HEK293 (cell line): ENCODE measurements around the gene KXD1.
A peak's percentile ranks its signal among the peaks of the same experiment; 100 is the strongest.

Source experiments
- GLI2 ChIP-seq: fragments of 450-650 bp; formaldehyde crosslinking; IDR thresholded peaks from 2 replicates; pipeline ENCODE4; 2017; ENCODE audit warnings: missing biosample characterization, missing genetic modification characterization, low read depth, borderline replicate concordance
- GLIS1 ChIP-seq: fragments of 450-650 bp; formaldehyde crosslinking; IDR thresholded peaks from 2 replicates; pipeline ENCODE4 v1.5.1; 2016; ENCODE audit warnings: missing biosample characterization, missing genetic modification characterization
- HOXD13 ChIP-seq: sonication (generic); formaldehyde crosslinking; IDR thresholded peaks from 2 replicates; pipeline ENCODE4 v1.8.0; 2022; ENCODE audit warnings: missing genetic modification reagents, borderline replicate concordance
- KLF10 ChIP-seq: fragments of 450-650 bp; IDR thresholded peaks from 2 replicates; pipeline ENCODE4 v1.5.1; 2018; ENCODE audit warnings: missing biosample characterization, mild to moderate bottlenecking, missing genetic modification characterization
- SETDB1 ChIP-seq: IDR thresholded peaks from one replicate; pipeline ENCODE4 v1.6.1; 2017; ENCODE audit warnings: mild to moderate bottlenecking, low read length, moderate library complexity, mixed read lengths; ENCODE audit not compliant: insufficient read length
- SP2 ChIP-seq: fragments of 450-650 bp; formaldehyde crosslinking; IDR thresholded peaks from 2 replicates; pipeline ENCODE4 v1.5.1; 2016; ENCODE audit warnings: missing biosample characterization, missing genetic modification characterization
- SP7 ChIP-seq: fragments of 450-650 bp; formaldehyde crosslinking; IDR thresholded peaks from 2 replicates; pipeline ENCODE4 v1.5.1; 2016; ENCODE audit warnings: missing biosample characterization, missing genetic modification characterization
- TCF7L2 ChIP-seq: IDR thresholded peaks from 2 replicates; pipeline ENCODE4 v1.6.1; 2011; ENCODE audit warnings: low read depth, mild to moderate bottlenecking, inconsistent platforms, low read length, moderate library complexity, borderline replicate concordance
- ZNF140 ChIP-seq: fragments of 450-650 bp; formaldehyde crosslinking; IDR thresholded peaks from 2 replicates; pipeline ENCODE4 v1.5.1; 2016; ENCODE audit warnings: missing biosample characterization, missing genetic modification characterization
- ZNF155 ChIP-seq: fragments of 450-650 bp; formaldehyde crosslinking; IDR thresholded peaks from 2 replicates; pipeline ENCODE4 v1.5.1; 2016; ENCODE audit warnings: missing biosample characterization, missing genetic modification characterization
- ZNF16 ChIP-seq: fragments of 450-650 bp; formaldehyde crosslinking; IDR thresholded peaks from 2 replicates; pipeline ENCODE4 v1.5.1; 2016; ENCODE audit warnings: low read depth, missing biosample characterization, missing genetic modification characterization
- ZNF184 ChIP-seq: fragments of 450-650 bp; IDR thresholded peaks from 2 replicates; pipeline ENCODE4 v1.5.1; 2018; ENCODE audit warnings: missing biosample characterization, mild to moderate bottlenecking, missing genetic modification characterization
- ZNF221 ChIP-seq: fragments of 450-650 bp; formaldehyde crosslinking; IDR thresholded peaks from 2 replicates; pipeline ENCODE4 v1.5.1; 2017; ENCODE audit warnings: missing biosample characterization, missing genetic modification characterization, borderline replicate concordance
- ZNF274 ChIP-seq, 2 experiments: fragments of 200-500 bp in 1 of 2; fragments of 450-650 bp in 1 of 2; sonication (Bioruptor generic) in 1 of 2; formaldehyde crosslinking in 1 of 2; IDR thresholded peaks; 2 replicates each; pipeline versions ENCODE4 v1.5.1 to v1.6.1; 2014 to 2016; ENCODE audit warnings: borderline replicate concordance in 1 of 2, inconsistent platforms in 1 of 2, low read length in 1 of 2, missing biosample characterization in 1 of 2, missing genetic modification characterization in 1 of 2
- ZNF366 ChIP-seq: fragments of 450-650 bp; formaldehyde crosslinking; conservative IDR thresholded peaks from 2 replicates; pipeline ENCODE4 v1.5.1; 2016; ENCODE audit warnings: missing biosample characterization, missing genetic modification characterization
- ZNF514 ChIP-seq: fragments of 450-650 bp; formaldehyde crosslinking; IDR thresholded peaks from 2 replicates; pipeline ENCODE4 v1.5.1; 2016; ENCODE audit warnings: missing biosample characterization, missing genetic modification characterization
- ZNF530 ChIP-seq: fragments of 450-650 bp; formaldehyde crosslinking; IDR thresholded peaks from 2 replicates; pipeline ENCODE4 v1.5.1; 2016; ENCODE audit warnings: low read depth, missing biosample characterization, missing genetic modification characterization
- ZNF560 ChIP-seq: fragments of 450-650 bp; formaldehyde crosslinking; IDR thresholded peaks from 2 replicates; pipeline ENCODE4 v1.5.1; 2017; ENCODE audit warnings: missing biosample characterization, missing genetic modification characterization, borderline replicate concordance
- TF ChIP-seq, protein P1 (sequence below): fragments of 450-650 bp; formaldehyde crosslinking; optimal IDR thresholded peaks from 2 replicates; pipeline ENCODE3; 2016; ENCODE audit warnings: missing biosample characterization, mild to moderate bottlenecking, missing genetic modification characterization
- TF ChIP-seq, protein P2 (sequence below): fragments of 450-650 bp; formaldehyde crosslinking; IDR thresholded peaks from 2 replicates; pipeline ENCODE4 v1.5.1; 2016; ENCODE audit warnings: missing biosample characterization, missing genetic modification characterization
- TF ChIP-seq, protein P3 (sequence below): fragments of 450-650 bp; formaldehyde crosslinking; IDR thresholded peaks from 2 replicates; pipeline ENCODE4 v1.5.1; 2016; ENCODE audit warnings: missing biosample characterization, missing genetic modification characterization
- TF ChIP-seq, protein P4 (sequence below): fragments of 450-650 bp; formaldehyde crosslinking; IDR thresholded peaks from 2 replicates; pipeline ENCODE4 v1.5.1; 2016; ENCODE audit warnings: missing biosample characterization, missing genetic modification characterization
- TF ChIP-seq, protein P5 (sequence below): fragments of 450-650 bp; formaldehyde crosslinking; IDR thresholded peaks from 2 replicates; pipeline ENCODE4 v1.5.1; 2016; ENCODE audit warnings: missing biosample characterization, missing genetic modification characterization, borderline replicate concordance
- TF ChIP-seq, protein P6 (sequence below): fragments of 450-650 bp; formaldehyde crosslinking; IDR thresholded peaks from 2 replicates; pipeline ENCODE4 v1.5.0; 2017; ENCODE audit warnings: missing biosample characterization, missing genetic modification characterization, borderline replicate concordance

KXD1 gene

DNA sequence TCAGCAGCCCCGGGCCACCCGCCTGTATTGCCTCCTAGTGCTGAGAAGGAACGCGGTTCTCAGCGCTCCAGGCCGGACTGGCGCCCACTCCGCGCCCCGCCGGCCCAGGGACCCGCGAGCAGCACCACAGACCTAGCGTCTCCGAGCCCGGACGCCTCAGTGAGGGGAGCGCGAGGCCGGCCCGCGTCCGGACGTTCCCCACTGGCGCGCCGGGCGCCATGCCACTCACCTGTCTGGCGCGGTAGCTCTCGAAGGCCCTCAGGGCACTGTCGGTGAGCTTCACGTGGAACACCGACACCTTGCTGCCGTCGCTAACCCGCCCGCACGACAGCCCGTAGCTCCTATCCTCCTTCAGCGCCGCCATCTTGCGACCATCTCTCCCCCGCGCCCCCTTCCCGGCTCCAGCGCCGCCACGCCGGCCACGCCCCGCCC is 36.0 kb upstream of the KXD1 start, which contains the start of gene ELL (continued):
- TF ChIP-seq ZNF140 = no peak
- no peak for TF ChIP-seq SETDB1
- TF ChIP-seq, protein P1, sequence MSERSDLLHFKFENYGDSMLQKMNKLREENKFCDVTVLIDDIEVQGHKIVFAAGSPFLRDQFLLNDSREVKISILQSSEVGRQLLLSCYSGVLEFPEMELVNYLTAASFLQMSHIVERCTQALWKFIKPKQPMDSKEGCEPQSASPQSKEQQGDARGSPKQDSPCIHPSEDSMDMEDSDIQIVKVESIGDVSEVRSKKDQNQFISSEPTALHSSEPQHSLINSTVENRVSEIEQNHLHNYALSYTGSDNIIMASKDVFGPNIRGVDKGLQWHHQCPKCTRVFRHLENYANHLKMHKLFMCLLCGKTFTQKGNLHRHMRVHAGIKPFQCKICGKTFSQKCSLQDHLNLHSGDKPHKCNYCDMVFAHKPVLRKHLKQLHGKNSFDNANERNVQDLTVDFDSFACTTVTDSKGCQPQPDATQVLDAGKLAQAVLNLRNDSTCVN (tag by site-specific recombination) = peak; percentile 88
- no peak for TF ChIP-seq GLI2
- TF ChIP-seq ZNF560 (tag by site-specific recombination) = no peak
- TF ChIP-seq ZNF184 (tag by site-specific recombination) = no peak
- TF ChIP-seq ZNF274 (IDR thresholded peaks at IDR 0.05; ENCODE audit: low read length) = no peak
- no peak for TF ChIP-seq ZNF274 (tag by site-specific recombination; IDR thresholded peaks at IDR 0.05; ENCODE audit: borderline replicate concordance)
- TF ChIP-seq ZNF155 (tag by site-specific recombination) = no peak
- TF ChIP-seq, protein P2, sequence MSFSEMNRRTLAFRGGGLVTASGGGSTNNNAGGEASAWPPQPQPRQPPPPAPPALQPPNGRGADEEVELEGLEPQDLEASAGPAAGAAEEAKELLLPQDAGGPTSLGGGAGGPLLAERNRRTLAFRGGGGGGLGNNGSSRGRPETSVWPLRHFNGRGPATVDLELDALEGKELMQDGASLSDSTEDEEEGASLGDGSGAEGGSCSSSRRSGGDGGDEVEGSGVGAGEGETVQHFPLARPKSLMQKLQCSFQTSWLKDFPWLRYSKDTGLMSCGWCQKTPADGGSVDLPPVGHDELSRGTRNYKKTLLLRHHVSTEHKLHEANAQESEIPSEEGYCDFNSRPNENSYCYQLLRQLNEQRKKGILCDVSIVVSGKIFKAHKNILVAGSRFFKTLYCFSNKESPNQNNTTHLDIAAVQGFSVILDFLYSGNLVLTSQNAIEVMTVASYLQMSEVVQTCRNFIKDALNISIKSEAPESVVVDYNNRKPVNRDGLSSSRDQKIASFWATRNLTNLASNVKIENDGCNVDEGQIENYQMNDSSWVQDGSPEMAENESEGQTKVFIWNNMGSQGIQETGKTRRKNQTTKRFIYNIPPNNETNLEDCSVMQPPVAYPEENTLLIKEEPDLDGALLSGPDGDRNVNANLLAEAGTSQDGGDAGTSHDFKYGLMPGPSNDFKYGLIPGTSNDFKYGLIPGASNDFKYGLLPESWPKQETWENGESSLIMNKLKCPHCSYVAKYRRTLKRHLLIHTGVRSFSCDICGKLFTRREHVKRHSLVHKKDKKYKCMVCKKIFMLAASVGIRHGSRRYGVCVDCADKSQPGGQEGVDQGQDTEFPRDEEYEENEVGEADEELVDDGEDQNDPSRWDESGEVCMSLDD (tag by site-specific recombination) = peak; percentile 83
- TF ChIP-seq ZNF366 (tag by site-specific recombination) = no peak
- no peak for TF ChIP-seq GLIS1
- TF ChIP-seq TCF7L2 = no peak
- no peak for TF ChIP-seq ZNF16 (tag by site-specific recombination)
- TF ChIP-seq SP7 (tag by site-specific recombination) = peak; percentile 68
- TF ChIP-seq, protein P3, sequence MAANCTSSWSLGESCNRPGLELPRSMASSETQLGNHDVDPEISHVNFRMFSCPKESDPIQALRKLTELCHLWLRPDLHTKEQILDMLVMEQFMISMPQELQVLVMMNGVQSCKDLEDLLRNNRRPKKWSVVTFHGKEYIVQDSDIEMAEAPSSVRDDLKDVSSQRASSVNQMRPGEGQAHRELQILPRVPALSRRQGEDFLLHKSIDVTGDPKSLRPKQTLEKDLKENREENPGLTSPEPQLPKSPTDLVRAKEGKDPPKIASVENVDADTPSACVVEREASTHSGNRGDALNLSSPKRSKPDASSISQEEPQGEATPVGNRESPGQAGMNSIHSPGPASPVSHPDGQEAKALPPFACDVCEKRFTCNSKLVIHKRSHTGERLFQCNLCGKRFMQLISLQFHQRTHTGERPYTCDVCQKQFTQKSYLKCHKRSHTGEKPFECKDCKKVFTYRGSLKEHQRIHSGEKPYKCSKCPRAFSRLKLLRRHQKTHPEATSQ (tag by site-specific recombination) = peak; percentile 83
- TF ChIP-seq HOXD13 (CRISPR knock-in tag) = no peak
- TF ChIP-seq SP2 (tag by site-specific recombination) = no peak
- TF ChIP-seq ZNF514 (tag by site-specific recombination) = no peak
- TF ChIP-seq, protein P4, sequence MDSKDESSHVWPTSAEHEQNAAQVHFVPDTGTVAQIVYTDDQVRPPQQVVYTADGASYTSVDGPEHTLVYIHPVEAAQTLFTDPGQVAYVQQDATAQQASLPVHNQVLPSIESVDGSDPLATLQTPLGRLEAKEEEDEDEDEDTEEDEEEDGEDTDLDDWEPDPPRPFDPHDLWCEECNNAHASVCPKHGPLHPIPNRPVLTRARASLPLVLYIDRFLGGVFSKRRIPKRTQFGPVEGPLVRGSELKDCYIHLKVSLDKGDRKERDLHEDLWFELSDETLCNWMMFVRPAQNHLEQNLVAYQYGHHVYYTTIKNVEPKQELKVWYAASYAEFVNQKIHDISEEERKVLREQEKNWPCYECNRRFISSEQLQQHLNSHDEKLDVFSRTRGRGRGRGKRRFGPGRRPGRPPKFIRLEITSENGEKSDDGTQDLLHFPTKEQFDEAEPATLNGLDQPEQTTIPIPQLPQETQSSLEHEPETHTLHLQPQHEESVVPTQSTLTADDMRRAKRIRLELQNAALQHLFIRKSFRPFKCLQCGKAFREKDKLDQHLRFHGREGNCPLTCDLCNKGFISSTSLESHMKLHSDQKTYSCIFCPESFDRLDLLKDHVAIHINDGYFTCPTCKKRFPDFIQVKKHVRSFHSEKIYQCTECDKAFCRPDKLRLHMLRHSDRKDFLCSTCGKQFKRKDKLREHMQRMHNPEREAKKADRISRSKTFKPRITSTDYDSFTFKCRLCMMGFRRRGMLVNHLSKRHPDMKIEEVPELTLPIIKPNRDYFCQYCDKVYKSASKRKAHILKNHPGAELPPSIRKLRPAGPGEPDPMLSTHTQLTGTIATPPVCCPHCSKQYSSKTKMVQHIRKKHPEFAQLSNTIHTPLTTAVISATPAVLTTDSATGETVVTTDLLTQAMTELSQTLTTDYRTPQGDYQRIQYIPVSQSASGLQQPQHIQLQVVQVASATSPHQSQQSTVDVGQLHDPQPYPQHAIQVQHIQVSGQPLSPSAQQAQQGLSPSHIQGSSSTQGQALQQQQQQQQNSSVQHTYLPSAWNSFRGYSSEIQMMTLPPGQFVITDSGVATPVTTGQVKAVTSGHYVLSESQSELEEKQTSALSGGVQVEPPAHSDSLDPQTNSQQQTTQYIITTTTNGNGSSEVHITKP (tag by site-specific recombination) = no peak; the same call in 1 of the 2 replicates
- TF ChIP-seq KLF10 (tag by site-specific recombination) = no peak
- TF ChIP-seq ZNF221 = no peak
- no peak for TF ChIP-seq ZNF530
- TF ChIP-seq, protein P5, sequence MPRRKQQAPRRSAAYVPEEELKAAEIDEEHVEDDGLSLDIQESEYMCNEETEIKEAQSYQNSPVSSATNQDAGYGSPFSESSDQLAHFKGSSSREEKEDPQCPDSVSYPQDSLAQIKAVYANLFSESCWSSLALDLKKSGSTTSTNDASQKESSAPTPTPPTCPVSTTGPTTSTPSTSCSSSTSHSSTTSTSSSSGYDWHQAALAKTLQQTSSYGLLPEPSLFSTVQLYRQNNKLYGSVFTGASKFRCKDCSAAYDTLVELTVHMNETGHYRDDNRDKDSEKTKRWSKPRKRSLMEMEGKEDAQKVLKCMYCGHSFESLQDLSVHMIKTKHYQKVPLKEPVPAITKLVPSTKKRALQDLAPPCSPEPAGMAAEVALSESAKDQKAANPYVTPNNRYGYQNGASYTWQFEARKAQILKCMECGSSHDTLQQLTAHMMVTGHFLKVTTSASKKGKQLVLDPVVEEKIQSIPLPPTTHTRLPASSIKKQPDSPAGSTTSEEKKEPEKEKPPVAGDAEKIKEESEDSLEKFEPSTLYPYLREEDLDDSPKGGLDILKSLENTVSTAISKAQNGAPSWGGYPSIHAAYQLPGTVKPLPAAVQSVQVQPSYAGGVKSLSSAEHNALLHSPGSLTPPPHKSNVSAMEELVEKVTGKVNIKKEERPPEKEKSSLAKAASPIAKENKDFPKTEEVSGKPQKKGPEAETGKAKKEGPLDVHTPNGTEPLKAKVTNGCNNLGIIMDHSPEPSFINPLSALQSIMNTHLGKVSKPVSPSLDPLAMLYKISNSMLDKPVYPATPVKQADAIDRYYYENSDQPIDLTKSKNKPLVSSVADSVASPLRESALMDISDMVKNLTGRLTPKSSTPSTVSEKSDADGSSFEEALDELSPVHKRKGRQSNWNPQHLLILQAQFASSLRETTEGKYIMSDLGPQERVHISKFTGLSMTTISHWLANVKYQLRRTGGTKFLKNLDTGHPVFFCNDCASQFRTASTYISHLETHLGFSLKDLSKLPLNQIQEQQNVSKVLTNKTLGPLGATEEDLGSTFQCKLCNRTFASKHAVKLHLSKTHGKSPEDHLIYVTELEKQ (tag by site-specific recombination) = no peak
- TF ChIP-seq, protein P6, sequence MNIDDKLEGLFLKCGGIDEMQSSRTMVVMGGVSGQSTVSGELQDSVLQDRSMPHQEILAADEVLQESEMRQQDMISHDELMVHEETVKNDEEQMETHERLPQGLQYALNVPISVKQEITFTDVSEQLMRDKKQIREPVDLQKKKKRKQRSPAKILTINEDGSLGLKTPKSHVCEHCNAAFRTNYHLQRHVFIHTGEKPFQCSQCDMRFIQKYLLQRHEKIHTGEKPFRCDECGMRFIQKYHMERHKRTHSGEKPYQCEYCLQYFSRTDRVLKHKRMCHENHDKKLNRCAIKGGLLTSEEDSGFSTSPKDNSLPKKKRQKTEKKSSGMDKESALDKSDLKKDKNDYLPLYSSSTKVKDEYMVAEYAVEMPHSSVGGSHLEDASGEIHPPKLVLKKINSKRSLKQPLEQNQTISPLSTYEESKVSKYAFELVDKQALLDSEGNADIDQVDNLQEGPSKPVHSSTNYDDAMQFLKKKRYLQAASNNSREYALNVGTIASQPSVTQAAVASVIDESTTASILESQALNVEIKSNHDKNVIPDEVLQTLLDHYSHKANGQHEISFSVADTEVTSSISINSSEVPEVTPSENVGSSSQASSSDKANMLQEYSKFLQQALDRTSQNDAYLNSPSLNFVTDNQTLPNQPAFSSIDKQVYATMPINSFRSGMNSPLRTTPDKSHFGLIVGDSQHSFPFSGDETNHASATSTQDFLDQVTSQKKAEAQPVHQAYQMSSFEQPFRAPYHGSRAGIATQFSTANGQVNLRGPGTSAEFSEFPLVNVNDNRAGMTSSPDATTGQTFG (tag by site-specific recombination) = no peak
